Aorta (tissue), 5 donors: ENCODE measurements around the gene PROZ. TPM values are rescaled to one million over a fixed set of nuclear protein-coding genes. Genes with fewer than 3 reads are reported as not detected.

Source experiments
- ATAC-seq: fragments of 200-7000 bp; cut with Tn5 transposase; one replicate; pipeline ENCODE4 v1.9.1; 2022; ENCODE audit warnings: moderate library complexity; ENCODE audit not compliant: low FRiP score
- DNase-seq, 2 donors: peaks; one replicate each; pipeline ENCODE4 v3.0.0-alpha.2; 2020
- H3K27ac ChIP-seq, 2 donors: one replicate each; pipeline ENCODE4 v1.5.1; 2013; ENCODE audit warnings: low read length in 2 of 2, mild to moderate bottlenecking in 2 of 2, moderate library complexity in 2 of 2, control low read depth in 1 of 2, inconsistent platforms in 1 of 2, low read depth in 1 of 2
- H3K27me3 ChIP-seq, 2 donors: one replicate each; pipeline ENCODE4 v1.6.1; 2013; ENCODE audit warnings: control low read depth in 1 of 2, low read length in 1 of 2, mild to moderate bottlenecking in 1 of 2, moderate library complexity in 1 of 2; ENCODE audit not compliant: insufficient read depth in 2 of 2, control insufficient read depth in 1 of 2
- H3K36me3 ChIP-seq, 2 donors: one replicate each; pipeline ENCODE4 v1.6.1; 2013; ENCODE audit warnings: control low read depth in 1 of 2, low read length in 1 of 2, mild to moderate bottlenecking in 1 of 2; ENCODE audit not compliant: insufficient read depth in 2 of 2, control insufficient read depth in 1 of 2
- H3K4me1 ChIP-seq, 2 donors: one replicate each; pipeline ENCODE4 v1.6.1; 2013; ENCODE audit warnings: low read length in 2 of 2, control low read depth in 1 of 2, mild to moderate bottlenecking in 1 of 2, moderate library complexity in 1 of 2; ENCODE audit not compliant: insufficient read depth in 2 of 2, control insufficient read depth in 1 of 2
- H3K4me3 ChIP-seq, 2 donors: one replicate each; pipeline ENCODE4 v1.5.1; 2013; ENCODE audit warnings: low read length in 2 of 2, control low read depth in 1 of 2, mild to moderate bottlenecking in 1 of 2
- H3K9me3 ChIP-seq: one replicate; pipeline ENCODE4 v1.6.1; 2013; ENCODE audit warnings: mild to moderate bottlenecking, low read length; ENCODE audit not compliant: control insufficient read depth
- WGBS, 2 donors: extraction: QIAGEN DNeasy Blood & Tissue Kit; methylation state at CpG; one replicate each; pipeline ENCODE4 v1.1.7; 2013; 5-methylcytosine and 5-hydroxymethylcytosine counted together
- intact Hi-C, 2 donors: fragments of 100-400 bp; cut with DNase I; formaldehyde crosslinking; loops; one replicate each; pipeline versions ENCODE4 v1.14.2 to v1.15.0; 2022
- polyA plus RNA-seq, 2 donors: library from polyadenylated mRNA; stranded (reverse); fragments of 200-250 nt; gene quantifications; one replicate each; pipeline ENCODE4 v1.2.3, GENCODE V29; 2013
- total RNA-seq, 2 donors: library from RNA; stranded (reverse); fragmentation: NEBNext Ultra II Directional; extraction: Animal tissue kit (Norgen Biotek cat#: 25700); gene quantifications; one replicate each; pipeline ENCODE4 v1.2.1, GENCODE V29; 2021
- donor health status: healthy with polysubstance abuse.
- donor health status: Bipolar disorder and iron deficiency.
- donor health status: DM: no; HTN: no; CAD: no.
- donor health status: DM: no; HTN: no; CAD: no.
- donor health status: DM: yes; HTN: yes; CAD: no.

Gene PROZ
- total and polyA plus RNA-seq, 4 donors = not detected

DNA sequence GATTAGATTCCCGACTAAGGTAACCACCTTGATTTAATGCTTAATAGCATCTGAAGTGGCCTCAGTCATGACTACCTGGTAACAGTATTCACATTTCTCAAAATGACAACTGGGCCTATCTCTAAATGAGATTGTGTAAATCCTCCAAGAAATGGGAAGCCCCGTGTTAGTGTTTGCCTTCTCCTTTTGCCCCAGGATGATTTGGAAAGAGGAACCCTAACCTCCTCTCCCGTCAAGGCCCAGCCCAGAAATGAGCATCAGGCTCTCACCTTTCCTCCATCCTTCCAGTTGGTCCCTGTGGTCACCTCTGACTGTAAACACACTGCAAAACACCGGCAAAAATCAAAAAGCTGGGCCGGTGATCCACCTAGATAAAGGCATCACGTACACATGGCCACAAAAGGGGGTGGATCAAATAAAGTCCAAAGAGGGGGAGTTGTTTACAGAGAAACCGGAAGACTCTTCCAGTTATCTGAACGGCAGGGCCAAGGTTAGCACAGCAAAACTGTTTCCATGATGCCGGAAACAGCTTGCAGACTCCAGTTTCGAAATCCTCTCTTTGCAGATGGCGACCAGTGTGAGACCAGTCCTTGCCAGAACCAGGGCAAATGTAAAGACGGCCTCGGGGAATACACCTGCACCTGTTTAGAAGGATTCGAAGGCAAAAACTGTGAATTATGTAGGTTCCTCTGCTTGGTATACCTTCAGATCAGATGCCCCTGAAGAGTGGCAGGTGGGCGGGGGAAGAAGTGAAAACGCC lies 19.5 kb upstream of the PROZ start:
- 88 to 91% methylated on average over 16 of the region's 16 CpGs for WGBS, 2 donors
- Histone ChIP-seq H3K4me1 (no peaks in the 10 kb centered on the region), H3K27ac (no peak overlapping the region), H3K36me3 (no peaks in the 10 kb centered on the region), H3K27me3 (no peaks in the 10 kb centered on the region), H3K4me3 (no peak overlapping the region), H3K9me3 (no peaks in the 10 kb centered on the region)
- DNase-seq (no peak), ATAC-seq (no peak)
- intact Hi-C loops = no loop called here

DNA sequence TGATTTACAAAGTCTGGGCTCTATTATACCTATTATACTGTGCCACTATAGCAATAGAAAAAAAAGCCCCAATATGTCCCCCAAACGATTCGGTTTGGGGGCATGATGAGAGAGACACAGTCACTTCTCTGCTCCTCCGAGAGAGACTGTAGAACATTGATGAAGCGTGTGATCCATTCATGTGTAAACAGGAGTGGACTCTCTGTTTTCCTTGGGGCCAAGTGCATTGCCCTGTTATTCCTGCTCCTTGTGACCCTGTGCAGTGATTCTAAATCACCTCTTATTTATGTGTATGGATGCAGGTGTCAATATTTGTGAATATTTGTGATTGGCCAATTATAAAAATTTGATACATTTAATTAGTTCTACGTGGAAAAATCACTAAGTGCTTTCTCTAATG lies 18.9 kb upstream of the PROZ start:
- WGBS, 2 donors = 77 to 79% methylated on average over 5 of the region's 5 CpGs
- intact Hi-C loops = no loop called here
- Histone ChIP-seq H3K36me3 (no peaks in the 10 kb centered on the region), H3K4me1 (no peaks in the 10 kb centered on the region), H3K4me3 (no peak overlapping the region), H3K27me3 (no peaks in the 10 kb centered on the region), H3K27ac (no peak overlapping the region), H3K9me3 (no peaks in the 10 kb centered on the region)
- DNase-seq (no peak), ATAC-seq (no peak)

GRCh38 chr13:113140677-113141600 lies 17.5 kb upstream of the PROZ start:
- ATAC-seq = no peak
- WGBS, 2 donors = 91 to 93% methylated on average over 26 of the region's 26 CpGs
- peak; percentile 42 to 64 for DNase-seq

DNA sequence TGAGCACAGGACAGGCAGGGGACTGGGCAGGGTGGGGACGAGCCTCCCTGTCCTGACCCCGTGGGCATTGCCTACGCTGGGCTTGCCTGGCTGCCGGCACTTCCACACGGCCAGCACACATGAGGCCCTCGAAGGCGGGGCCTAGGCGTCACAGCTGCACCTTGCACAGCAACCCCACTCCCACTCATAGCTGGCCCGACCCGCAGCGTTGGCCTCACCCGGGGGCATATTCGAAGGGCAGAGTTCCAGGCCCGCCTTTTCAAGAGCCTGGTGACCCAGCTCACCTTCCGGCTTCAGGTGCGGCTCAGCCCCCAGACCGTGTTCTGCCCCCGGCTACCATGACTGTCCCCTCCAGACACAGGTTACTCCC lies 16.9 kb upstream of the PROZ start:
- Histone ChIP-seq H3K27ac (no peak overlapping the region), H3K27me3 (no peaks in the 10 kb centered on the region), H3K9me3 (no peaks in the 10 kb centered on the region), H3K4me3 (no peak overlapping the region), H3K36me3 (no peaks in the 10 kb centered on the region), H3K4me1 (no peaks in the 10 kb centered on the region)
- DNase-seq (peak in 1 of 2 donors; percentile 44), ATAC-seq (peak; percentile 22)
- intact Hi-C loops = no loop called here
- WGBS, 2 donors = 83 to 89% methylated on average over 18 of the region's 18 CpGs

More at GRCh38 chr13:113140677-113141600, 17.5 kb upstream of the PROZ start:
- Histone ChIP-seq H3K4me3 (no peak overlapping the region), H3K27ac (no peak overlapping the region), H3K36me3 (no peaks in the 10 kb centered on the region), H3K9me3 (no peaks in the 10 kb centered on the region), H3K27me3 (no peaks in the 10 kb centered on the region), H3K4me1 (no peaks in the 10 kb centered on the region)
- intact Hi-C loops = no loop called here

DNA sequence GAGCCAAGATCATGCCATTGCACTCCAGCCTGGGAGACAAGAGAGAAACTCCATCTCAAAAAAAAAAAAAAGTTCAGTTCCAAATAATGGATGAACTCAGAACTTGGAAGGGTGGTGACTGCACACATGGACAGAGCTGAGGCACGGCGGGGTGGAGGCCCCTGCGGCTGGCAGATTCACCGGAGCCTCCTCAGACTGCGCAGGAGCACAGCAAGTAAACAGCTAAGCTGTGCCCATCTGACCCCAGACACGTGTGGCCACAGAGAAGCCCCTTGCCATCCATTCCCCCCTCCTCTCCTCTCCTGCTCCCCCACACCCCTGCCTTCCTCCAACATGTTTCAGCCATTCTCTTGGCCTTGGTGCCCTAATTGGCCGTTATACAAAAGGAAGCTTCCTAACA lies 15.6 kb upstream of the PROZ start:
- H3K4me1 ChIP-seq = no peaks in the 10 kb centered on the region
- intact Hi-C loops = no loop called here
- DNase-seq (no peak), ATAC-seq (no peak)
- H3K9me3 ChIP-seq = no peaks in the 10 kb centered on the region
- H3K36me3 ChIP-seq = no peaks in the 10 kb centered on the region
- H3K4me3 ChIP-seq = no peak overlapping the region
- no peak overlapping the region for H3K27ac ChIP-seq
- H3K27me3 ChIP-seq = no peaks in the 10 kb centered on the region
- 86 to 88% methylated on average over 6 to 7 of the region's 7 CpGs for WGBS, 2 donors

- Histone ChIP-seq H3K4me1 (no peaks in the 10 kb centered on the region), H3K36me3 (no peaks in the 10 kb centered on the region), H3K27me3 (no peaks in the 10 kb centered on the region), H3K27ac (no peak overlapping the region), H3K9me3 (no peaks in the 10 kb centered on the region), H3K4me3 (no peak overlapping the region)
- ATAC-seq (no peak), DNase-seq (no peak)
- 84 to 87% methylated on average over 39 of the region's 39 CpGs for WGBS, 2 donors
- intact Hi-C loops = no loop called here
Observed at GRCh38 chr13:113143466-113144254, 14.8 kb upstream of the PROZ start.

DNA sequence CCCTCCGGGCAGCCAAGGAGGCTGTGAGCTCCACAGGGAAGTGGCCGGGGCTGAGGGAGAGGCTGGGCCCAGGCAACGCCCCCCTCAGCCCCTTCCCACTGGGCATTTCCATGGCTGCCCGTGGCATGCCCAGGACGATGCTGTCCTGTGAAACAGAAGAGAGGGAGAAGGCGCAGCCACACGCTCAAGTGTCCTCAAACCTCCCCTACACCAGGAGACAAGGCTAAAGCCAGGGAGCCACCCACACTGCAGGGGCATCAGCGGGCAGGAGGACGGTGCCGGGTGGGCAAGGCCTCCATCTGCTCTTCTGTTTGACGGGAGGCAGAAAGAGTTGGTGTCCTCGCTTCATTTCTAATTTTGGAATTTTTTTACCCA lies 14.2 kb upstream of the PROZ start:
- WGBS, 2 donors = 82 to 85% methylated on average over 12 of the region's 12 CpGs
- DNase-seq = no peak
- no peaks in the 10 kb centered on the region for H3K27me3 ChIP-seq
- H3K4me3 ChIP-seq = no peak overlapping the region
- H3K9me3 ChIP-seq = no peaks in the 10 kb centered on the region
- no peaks in the 10 kb centered on the region for H3K4me1 ChIP-seq
- H3K27ac ChIP-seq = no peak overlapping the region
- intact Hi-C loops = no loop called here
- no peak for ATAC-seq
- no peaks in the 10 kb centered on the region for H3K36me3 ChIP-seq

- Histone ChIP-seq H3K36me3 (no peaks in the 10 kb centered on the region), H3K4me1 (no peaks in the 10 kb centered on the region), H3K9me3 (no peaks in the 10 kb centered on the region), H3K27ac (no peak overlapping the region), H3K4me3 (no peak overlapping the region), H3K27me3 (no peaks in the 10 kb centered on the region)
- ATAC-seq (no peak), DNase-seq (no peak)
- WGBS, 2 donors = 85 to 87% methylated on average over 12 of the region's 12 CpGs
- intact Hi-C loops = no loop called here
Observed at GRCh38 chr13:113145496-113145895, 13.0 kb upstream of the PROZ start.
